ENCODE measurements around the gene SRI.
"Not testable (repeated sequence)": the region's sequence is repeated elsewhere in the genome, so short reads cannot be mapped to it uniquely, and the experiment has no call there.

The SRI gene

GRCh38 chr7:88219781-88220747, at the start of gene SRI:
SRI (minus strand) TSS chr7:88220038; CDS start chr7:88220026, 12 bp downstream.
- Histone ChIP-seq H3K27ac (ENCODE audit: low read depth, low read length) (peak within 1 kb of the TSS; percentile 98), H3K4me3 (ENCODE audit: low read depth in 1 of 5, low read length in 5 of 5) (peak within 1 kb of the TSS; percentile 89 to 93 (median 90)), H3K36me3 (ENCODE audit: control insufficient read depth in 5 of 5, insufficient read depth in 5 of 5, low read length in 5 of 5) (peaks cover 6 to 18% (median 12%) of the 10 kb centered on the region in 5 donors), H3K4me1 (ENCODE audit: control insufficient read depth in 5 of 5, insufficient read depth in 5 of 5, low read length in 5 of 5) (peaks cover 0 to 27% (median 25%) of the 10 kb centered on the region in 5 donors), H3K9me3 (ENCODE audit: control insufficient read depth in 5 of 5, low read length in 5 of 5) (no peaks in the 10 kb centered on the region), H3K9ac (ENCODE audit: low read length in 5 of 5) (peak within 1 kb of the TSS; percentile 66 to 92 (median 87)), H3K27me3 (ENCODE audit: control insufficient read depth in 5 of 5, insufficient read depth in 4 of 5, low read length in 5 of 5) (no peaks in the 10 kb centered on the region)

- Histone ChIP-seq H3K4me3 (ENCODE audit: low read depth in 1 of 5, low read length in 5 of 5) (no peak overlapping the region), H3K9ac (ENCODE audit: low read length in 5 of 5) (no peak overlapping the region)
Measured at GRCh38 chr7:88269586-88269985, 49.7 kb upstream of the SRI start.

GRCh38 chr7:88268858-88269257, 49.0 kb upstream of the SRI start:
- Histone ChIP-seq H3K9me3 (ENCODE audit: control insufficient read depth in 5 of 5, low read length in 5 of 5) (no peaks in the 10 kb centered on the region), H3K27me3 (ENCODE audit: control insufficient read depth in 5 of 5, insufficient read depth in 4 of 5, low read length in 5 of 5) (no peaks in the 10 kb centered on the region), H3K36me3 (ENCODE audit: control insufficient read depth in 5 of 5, insufficient read depth in 5 of 5, low read length in 5 of 5) (no peaks in the 10 kb centered on the region), H3K4me1 (ENCODE audit: control insufficient read depth in 5 of 5, insufficient read depth in 5 of 5, low read length in 5 of 5) (no peaks in the 10 kb centered on the region), H3K4me3 (ENCODE audit: low read depth in 1 of 5, low read length in 5 of 5) (no peak overlapping the region), H3K9ac (ENCODE audit: low read length in 5 of 5) (no peak overlapping the region), H3K27ac (ENCODE audit: low read depth, low read length) (no peak overlapping the region)

More at GRCh38 chr7:88269586-88269985, 49.7 kb upstream of the SRI start:
- Histone ChIP-seq H3K9me3 (ENCODE audit: control insufficient read depth in 5 of 5, low read length in 5 of 5) (no peaks in the 10 kb centered on the region), H3K27me3 (ENCODE audit: control insufficient read depth in 5 of 5, insufficient read depth in 4 of 5, low read length in 5 of 5) (no peaks in the 10 kb centered on the region), H3K4me1 (ENCODE audit: control insufficient read depth in 5 of 5, insufficient read depth in 5 of 5, low read length in 5 of 5) (no peaks in the 10 kb centered on the region), H3K36me3 (ENCODE audit: control insufficient read depth in 5 of 5, insufficient read depth in 5 of 5, low read length in 5 of 5) (no peaks in the 10 kb centered on the region), H3K27ac (ENCODE audit: low read depth, low read length) (no peak overlapping the region)

GRCh38 chr7:88268051-88268450, 48.2 kb upstream of the SRI start:
- H3K4me3 ChIP-seq (ENCODE audit: low read depth in 1 of 5, low read length in 5 of 5), result no peak overlapping the region
- H3K9me3 ChIP-seq (ENCODE audit: control insufficient read depth in 5 of 5, low read length in 5 of 5), result no peaks in the 10 kb centered on the region
- H3K4me1 ChIP-seq (ENCODE audit: control insufficient read depth in 5 of 5, insufficient read depth in 5 of 5, low read length in 5 of 5), result no peaks in the 10 kb centered on the region
- H3K9ac ChIP-seq (ENCODE audit: low read length in 5 of 5), result no peak overlapping the region
- no peaks in the 10 kb centered on the region for H3K36me3 ChIP-seq (ENCODE audit: control insufficient read depth in 5 of 5, insufficient read depth in 5 of 5, low read length in 5 of 5)
- H3K27me3 ChIP-seq (ENCODE audit: control insufficient read depth in 5 of 5, insufficient read depth in 4 of 5, low read length in 5 of 5), result no peaks in the 10 kb centered on the region
- H3K27ac ChIP-seq (ENCODE audit: low read depth, low read length), result no peak overlapping the region

- Histone ChIP-seq H3K4me3 (ENCODE audit: low read depth in 1 of 5, low read length in 5 of 5) (no peak overlapping the region), H3K27ac (ENCODE audit: low read depth, low read length) (no peak overlapping the region), H3K27me3 (ENCODE audit: control insufficient read depth in 5 of 5, insufficient read depth in 4 of 5, low read length in 5 of 5) (no peaks in the 10 kb centered on the region), H3K4me1 (ENCODE audit: control insufficient read depth in 5 of 5, insufficient read depth in 5 of 5, low read length in 5 of 5) (no peaks in the 10 kb centered on the region), H3K9ac (ENCODE audit: low read length in 5 of 5) (no peak overlapping the region), H3K36me3 (ENCODE audit: control insufficient read depth in 5 of 5, insufficient read depth in 5 of 5, low read length in 5 of 5) (no peaks in the 10 kb centered on the region), H3K9me3 (ENCODE audit: control insufficient read depth in 5 of 5, low read length in 5 of 5) (no peaks in the 10 kb centered on the region)
Measured at GRCh38 chr7:88267421-88267820, 47.6 kb upstream of the SRI start.

GRCh38 chr7:88264987-88265386, 45.1 kb upstream of the SRI start:
- H3K36me3 ChIP-seq (ENCODE audit: control insufficient read depth in 5 of 5, insufficient read depth in 5 of 5, low read length in 5 of 5); H3K4me3 ChIP-seq (ENCODE audit: low read depth in 1 of 5, low read length in 5 of 5); H3K27ac ChIP-seq (ENCODE audit: low read depth, low read length); H3K4me1 ChIP-seq (ENCODE audit: control insufficient read depth in 5 of 5, insufficient read depth in 5 of 5, low read length in 5 of 5); H3K27me3 ChIP-seq (ENCODE audit: control insufficient read depth in 5 of 5, insufficient read depth in 4 of 5, low read length in 5 of 5); H3K9ac ChIP-seq (ENCODE audit: low read length in 5 of 5); H3K9me3 ChIP-seq (ENCODE audit: control insufficient read depth in 5 of 5, low read length in 5 of 5): not testable (repeated sequence)

- Histone ChIP-seq H3K4me1 (ENCODE audit: control insufficient read depth in 5 of 5, insufficient read depth in 5 of 5, low read length in 5 of 5) (no peaks in the 10 kb centered on the region), H3K9ac (ENCODE audit: low read length in 5 of 5) (no peak overlapping the region), H3K27ac (ENCODE audit: low read depth, low read length) (no peak overlapping the region), H3K4me3 (ENCODE audit: low read depth in 1 of 5, low read length in 5 of 5) (no peak overlapping the region), H3K27me3 (ENCODE audit: control insufficient read depth in 5 of 5, insufficient read depth in 4 of 5, low read length in 5 of 5) (no peaks in the 10 kb centered on the region), H3K9me3 (ENCODE audit: control insufficient read depth in 5 of 5, low read length in 5 of 5) (no peaks in the 10 kb centered on the region), H3K36me3 (ENCODE audit: control insufficient read depth in 5 of 5, insufficient read depth in 5 of 5, low read length in 5 of 5) (no peaks in the 10 kb centered on the region)
Measured at GRCh38 chr7:88262562-88262961, 42.7 kb upstream of the SRI start.

- Histone ChIP-seq H3K9me3 (ENCODE audit: control insufficient read depth in 5 of 5, low read length in 5 of 5) (no peaks in the 10 kb centered on the region), H3K27me3 (ENCODE audit: control insufficient read depth in 5 of 5, insufficient read depth in 4 of 5, low read length in 5 of 5) (no peaks in the 10 kb centered on the region), H3K4me1 (ENCODE audit: control insufficient read depth in 5 of 5, insufficient read depth in 5 of 5, low read length in 5 of 5) (no peaks in the 10 kb centered on the region), H3K4me3 (ENCODE audit: low read depth in 1 of 5, low read length in 5 of 5) (no peak overlapping the region), H3K9ac (ENCODE audit: low read length in 5 of 5) (no peak overlapping the region), H3K27ac (ENCODE audit: low read depth, low read length) (no peak overlapping the region), H3K36me3 (ENCODE audit: control insufficient read depth in 5 of 5, insufficient read depth in 5 of 5, low read length in 5 of 5) (no peaks in the 10 kb centered on the region)
Measured at GRCh38 chr7:88260719-88261118, 40.9 kb upstream of the SRI start.

GRCh38 chr7:88259656-88260380, 40.0 kb upstream of the SRI start:
- Histone ChIP-seq H3K9me3 (ENCODE audit: control insufficient read depth in 5 of 5, low read length in 5 of 5) (peaks cover 0 to 9% (median 1%) of the 10 kb centered on the region in 5 donors), H3K4me1 (ENCODE audit: control insufficient read depth in 5 of 5, insufficient read depth in 5 of 5, low read length in 5 of 5) (no peaks in the 10 kb centered on the region), H3K9ac (ENCODE audit: low read length in 5 of 5) (no peak overlapping the region), H3K27me3 (ENCODE audit: control insufficient read depth in 5 of 5, insufficient read depth in 4 of 5, low read length in 5 of 5) (no peaks in the 10 kb centered on the region), H3K36me3 (ENCODE audit: control insufficient read depth in 5 of 5, insufficient read depth in 5 of 5, low read length in 5 of 5) (no peaks in the 10 kb centered on the region), H3K27ac (ENCODE audit: low read depth, low read length) (no peak overlapping the region), H3K4me3 (ENCODE audit: low read depth in 1 of 5, low read length in 5 of 5) (no peak overlapping the region)

GRCh38 chr7:88258296-88258695, 38.5 kb upstream of the SRI start:
- peaks cover 7 to 19% (median 8%) of the 10 kb centered on the region in 5 donors for H3K9me3 ChIP-seq (ENCODE audit: control insufficient read depth in 5 of 5, low read length in 5 of 5)
- H3K36me3 ChIP-seq (ENCODE audit: control insufficient read depth in 5 of 5, insufficient read depth in 5 of 5, low read length in 5 of 5); H3K4me1 ChIP-seq (ENCODE audit: control insufficient read depth in 5 of 5, insufficient read depth in 5 of 5, low read length in 5 of 5); H3K27me3 ChIP-seq (ENCODE audit: control insufficient read depth in 5 of 5, insufficient read depth in 4 of 5, low read length in 5 of 5); H3K27ac ChIP-seq (ENCODE audit: low read depth, low read length); H3K4me3 ChIP-seq (ENCODE audit: low read depth in 1 of 5, low read length in 5 of 5); H3K9ac ChIP-seq (ENCODE audit: low read length in 5 of 5): not testable (repeated sequence)

All from subcutaneous abdominal adipose tissue (tissue), 5 donors.